HG02981 (cell line): ENCODE data around the gene BOK.
"Not testable (repeated sequence)": the region's sequence is repeated elsewhere in the genome, so short reads cannot be mapped to it uniquely, and the experiment has no call there.

Source experiments
- ATAC-seq: cut with Tn5 transposase; IDR thresholded peaks from one replicate; pipeline ENCODE4 v1.9.1; 2021; ENCODE audit warnings: mild to moderate bottlenecking, moderate library complexity; ENCODE audit not compliant: unreplicated experiment

The BOK gene

GRCh38 chr2:241571821-241572620, 13.5 kb downstream of the BOK start:
- no peak for ATAC-seq

GRCh38 chr2:241572915-241573651, 14.5 kb downstream of the BOK start:
- ATAC-seq: not testable (repeated sequence)

DNA sequence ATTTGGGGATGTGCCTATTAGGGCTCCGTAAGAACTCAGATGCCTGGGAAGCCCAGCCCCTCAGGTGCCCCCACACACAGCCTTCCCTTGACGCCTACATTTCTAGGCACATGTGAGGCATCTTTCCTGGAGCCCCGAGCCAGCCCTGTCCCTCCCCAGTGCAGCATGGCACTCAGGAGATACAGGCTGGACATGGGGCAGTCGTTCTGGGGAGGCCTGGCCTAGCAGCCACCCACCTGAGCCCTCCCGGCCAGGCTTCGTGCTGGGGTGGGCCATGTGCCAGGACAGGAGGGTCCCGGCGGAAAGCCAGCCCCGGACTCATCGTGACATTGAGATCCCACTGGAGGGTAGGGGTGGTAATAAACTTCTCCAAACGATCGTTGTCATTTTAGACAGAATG, 15.2 kb downstream of the BOK start:
- ATAC-seq: no peak

DNA sequence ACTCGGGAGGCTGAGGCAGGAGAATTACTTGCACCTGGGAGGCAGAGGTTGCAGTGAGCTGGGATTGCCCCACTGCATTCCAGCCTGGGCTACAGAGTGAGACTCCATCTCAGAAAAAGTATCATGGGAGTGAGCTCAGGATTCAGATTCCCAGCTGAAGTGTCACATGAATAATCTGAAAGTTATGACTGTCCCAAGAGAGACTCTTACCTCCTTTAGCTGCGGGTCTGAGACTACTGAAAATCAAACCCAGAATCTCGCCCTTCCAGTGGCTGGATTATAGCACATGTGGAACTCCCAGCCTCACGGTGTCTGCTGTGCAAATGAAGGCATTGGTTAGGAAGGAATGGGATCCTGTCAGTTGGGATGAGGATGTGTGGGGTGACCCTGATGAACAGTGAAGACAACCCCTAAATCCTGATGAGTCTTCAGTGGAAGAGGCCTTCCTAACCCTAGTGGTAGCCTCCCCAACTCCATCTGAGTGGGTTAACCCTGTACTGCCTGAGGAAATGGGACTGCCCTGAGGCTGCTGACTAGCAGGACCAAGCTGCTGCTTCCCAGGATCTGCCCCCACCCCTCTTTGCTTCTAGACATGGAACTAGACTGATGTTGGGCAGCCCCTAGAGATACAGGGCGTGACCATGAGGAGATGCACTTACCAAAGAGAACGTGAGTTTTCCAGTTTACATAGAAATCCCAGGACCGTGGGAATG, 16.5 kb downstream of the BOK start:
- no peak for ATAC-seq

- no peak for ATAC-seq
Measured at GRCh38 chr2:241575624-241576292, 17.2 kb downstream of the BOK start.

DNA sequence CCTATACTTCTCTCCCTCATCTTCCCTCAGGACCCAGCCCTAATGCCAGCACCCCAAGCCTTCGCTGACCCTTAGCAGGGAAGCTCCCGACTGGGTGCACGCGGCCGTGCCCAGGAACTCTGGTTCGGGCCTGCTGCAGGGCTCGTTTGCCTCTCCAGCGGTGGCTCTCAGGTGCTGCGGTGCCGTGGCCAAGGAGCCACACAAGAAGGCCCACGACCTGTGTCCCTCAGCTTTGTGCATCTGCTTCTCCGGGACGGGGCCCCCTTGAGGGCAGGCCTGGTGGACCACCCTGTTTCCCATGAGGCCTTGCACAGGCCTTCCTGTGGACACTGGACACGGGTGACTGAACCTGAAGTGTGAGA, 17.7 kb downstream of the BOK start:
- ATAC-seq: no peak

DNA sequence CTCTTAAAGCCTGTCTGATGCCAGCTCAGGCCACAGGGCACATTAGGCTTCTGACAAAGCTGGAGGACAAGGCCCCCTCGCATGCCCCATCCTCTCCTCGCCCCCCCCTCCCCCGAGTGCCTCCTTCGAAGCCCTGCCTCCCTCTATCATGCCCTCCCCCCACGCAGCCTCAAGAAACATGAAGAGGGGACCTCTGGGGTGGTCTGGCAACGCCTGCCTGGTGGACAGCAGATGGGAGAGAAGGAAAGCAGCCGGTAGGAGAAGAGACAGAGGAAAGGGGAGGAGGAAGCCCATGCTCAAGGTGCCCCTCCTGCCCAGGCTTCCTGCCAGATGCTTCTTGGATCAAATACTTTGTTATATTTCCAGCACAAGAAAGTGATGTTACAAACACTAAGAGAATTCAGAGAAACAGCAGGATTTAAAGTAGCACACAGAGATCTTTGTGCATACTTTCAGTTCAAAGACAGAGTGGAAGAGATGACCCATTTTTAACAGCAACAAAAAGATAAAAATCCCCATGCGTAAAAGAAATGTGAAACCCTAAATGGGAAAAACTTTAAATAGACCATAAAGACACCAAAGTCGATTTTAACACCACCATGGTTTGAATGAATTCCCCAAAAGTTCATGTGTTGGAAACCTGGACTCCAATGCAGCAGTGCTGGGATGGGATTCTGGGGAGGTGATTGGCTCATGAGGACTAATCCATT, 19.0 kb downstream of the BOK start:
- ATAC-seq: no peak

- ATAC-seq: no peak
Measured at GRCh38 chr2:241579281-241579680, 20.7 kb downstream of the BOK start.

- no peak for ATAC-seq
Measured at GRCh38 chr2:241582328-241582727, 23.8 kb downstream of the BOK start.

DNA sequence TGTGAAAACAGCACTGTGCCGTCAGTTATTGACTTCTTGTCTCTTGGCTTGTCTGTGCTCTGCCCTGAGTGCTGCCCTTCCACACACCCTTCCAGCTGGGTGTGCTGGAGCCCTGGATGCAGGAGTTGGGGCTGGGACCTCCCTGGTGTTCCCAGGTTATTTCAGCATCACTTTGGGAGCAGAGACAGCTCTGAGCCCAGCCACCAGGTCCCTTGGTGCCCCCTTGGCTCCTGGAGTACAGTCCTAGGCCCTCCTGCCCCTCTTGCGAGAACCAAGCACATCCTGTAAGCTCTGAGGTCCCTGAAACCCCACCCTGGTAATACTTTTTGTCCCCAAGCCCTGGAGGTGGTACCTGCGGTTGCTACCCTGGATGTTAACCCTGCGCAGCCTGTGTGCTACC, 24.3 kb downstream of the BOK start:
- ATAC-seq: no peak

- no peak for ATAC-seq
Measured at GRCh38 chr2:241584436-241584835, 25.9 kb downstream of the BOK start.

- ATAC-seq: no peak
Measured at GRCh38 chr2:241586564-241587264, 28.2 kb downstream of the BOK start.

DNA sequence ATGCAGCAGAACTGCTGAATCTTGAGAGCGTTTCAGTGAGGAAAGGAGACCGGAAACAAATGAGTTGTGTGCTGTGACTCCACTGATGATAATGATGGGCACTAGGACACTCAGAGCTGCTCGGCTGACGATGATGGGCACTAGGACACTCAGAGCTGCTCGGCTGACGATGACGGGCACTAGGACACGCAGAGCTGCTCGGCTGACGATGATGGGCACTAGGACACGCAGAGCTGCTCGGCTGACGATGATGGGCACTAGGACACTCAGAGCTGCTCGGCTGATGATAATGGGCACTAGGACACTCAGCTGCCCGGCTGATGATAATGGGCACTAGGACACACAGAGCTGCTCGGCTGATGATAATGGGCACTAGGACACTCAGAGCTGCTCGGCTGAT, 31.3 kb downstream of the BOK start:
- ATAC-seq: not testable (repeated sequence)

DNA sequence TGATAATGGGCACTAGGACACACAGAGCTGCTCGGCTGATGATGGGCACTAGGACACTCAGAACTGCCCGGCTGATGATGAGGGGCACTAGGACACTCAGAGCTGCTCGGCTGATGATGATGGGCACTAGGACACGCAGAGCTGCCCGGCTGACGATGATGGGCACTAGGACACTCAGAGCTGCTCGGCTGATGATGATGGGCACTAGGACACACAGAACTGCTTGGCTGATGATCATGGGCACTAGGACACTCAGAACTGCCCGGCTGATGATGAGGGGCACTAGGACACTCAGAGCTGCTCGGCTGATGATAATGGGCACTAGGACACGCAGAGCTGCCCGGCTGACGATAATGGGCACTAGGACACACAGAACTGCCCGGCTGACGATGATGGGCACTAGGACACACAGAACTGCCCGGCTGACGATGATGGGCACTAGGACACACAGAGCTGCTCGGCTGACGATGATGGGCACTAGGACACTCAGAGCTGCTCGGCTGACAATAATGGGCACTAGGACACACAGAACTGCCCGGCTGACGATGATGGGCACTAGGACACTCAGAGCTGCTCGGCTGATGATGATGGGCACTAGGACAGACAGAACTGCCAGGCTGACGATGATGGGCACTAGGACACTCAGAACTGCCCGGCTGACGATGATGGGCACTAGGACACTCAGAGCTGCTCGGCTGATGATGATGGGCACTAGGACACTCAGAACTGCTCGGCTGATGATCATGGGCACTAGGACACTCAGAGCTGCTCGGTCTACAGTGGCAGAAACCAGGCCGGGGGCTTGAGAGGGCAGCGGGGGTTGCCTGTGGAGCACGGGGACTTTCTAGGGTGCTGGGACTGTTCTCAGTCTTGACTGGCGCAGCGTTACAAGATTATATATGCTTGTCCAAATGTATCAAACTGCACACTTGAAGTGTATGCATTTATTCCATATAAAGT, 32.2 kb downstream of the BOK start:
- ATAC-seq: not testable (repeated sequence)

GRCh38 chr2:241592126-241592845, 33.7 kb downstream of the BOK start:
- ATAC-seq: no peak

- no peak for ATAC-seq
Measured at GRCh38 chr2:241593271-241593670, 34.7 kb downstream of the BOK start.

DNA sequence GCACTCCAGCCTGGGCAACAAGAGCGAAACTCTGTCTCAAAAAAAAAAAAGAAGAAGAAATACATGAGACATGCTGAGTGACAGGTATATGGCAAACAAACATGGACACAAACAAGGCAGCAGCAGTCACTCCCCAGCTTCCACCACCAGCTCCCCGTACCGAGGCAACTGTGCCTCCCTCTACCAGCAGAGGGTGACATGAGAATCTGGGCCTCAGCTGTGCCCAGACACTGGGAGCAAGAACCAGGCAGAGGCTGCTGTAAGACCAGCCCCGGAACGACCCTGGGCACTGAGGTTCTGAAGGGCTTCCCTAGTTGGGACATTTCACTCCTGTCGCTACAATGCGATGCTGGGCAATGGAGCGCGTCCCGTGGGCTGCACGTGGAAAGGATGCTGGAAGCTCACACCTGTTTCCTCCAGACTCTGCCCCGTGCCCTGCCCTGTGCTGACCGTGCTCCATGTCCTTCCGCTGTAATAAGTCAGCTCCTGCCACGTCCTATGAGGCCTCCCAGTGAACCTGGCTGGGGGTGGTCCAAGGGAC, 37.1 kb downstream of the BOK start:
- ATAC-seq: no peak

DNA sequence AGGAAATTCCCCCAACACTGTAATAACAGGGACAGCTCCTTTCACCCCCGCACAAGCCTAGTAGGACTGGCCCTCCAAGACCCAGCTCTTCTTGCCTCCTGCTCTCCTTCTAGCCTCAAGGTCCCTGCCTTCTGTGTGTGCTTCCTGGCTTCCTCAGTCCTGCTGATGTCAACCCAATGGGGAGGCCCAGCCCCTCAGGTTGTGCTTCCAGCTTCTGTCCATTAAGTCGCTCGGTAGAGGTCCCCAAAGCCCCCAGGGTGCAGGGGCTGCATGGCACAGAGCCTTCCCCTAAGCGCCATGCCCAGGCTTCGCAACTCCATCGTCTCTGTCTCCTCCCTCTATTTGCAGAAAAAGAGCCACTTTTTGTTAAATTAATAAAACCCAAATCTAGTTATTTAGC, 39.0 kb downstream of the BOK start:
- no peak for ATAC-seq
